Calu3 (cell line): Measurements from ENCODE around the gene PDZD2. TPM values are rescaled to one million over a fixed set of nuclear protein-coding genes. Genes with fewer than 3 reads are reported as not detected.

Experiments
- BruUV-seq: library from RNA; stranded (reverse); fragments of 400-500 nt; replicated peaks from 2 replicates; lab custom pipeline; 2021; lab: Mats Ljungman, UMichigan
- CTCF ChIA-PET: fragments of 300-600 bp; sonication (Branson Sonifier 250); formaldehyde crosslinking; loops from one replicate; lab custom pipeline; 2022; ENCODE audit warnings: antibody characterized with exemption; lab: Charles Lee
- DNase-seq: peaks from one replicate; pipeline ENCODE4 v3.0.0; 2022
- H3K27ac Mint-ChIP-seq: one replicate; pipeline ENCODE4 v1.8.0; 2022; ENCODE audit warnings: mixed read lengths; ENCODE audit not compliant: unreplicated experiment
- H3K27me3 Mint-ChIP-seq: one replicate; pipeline ENCODE4 v1.8.0; 2022; ENCODE audit warnings: mixed read lengths; ENCODE audit not compliant: unreplicated experiment
- H3K36me3 Mint-ChIP-seq: one replicate; pipeline ENCODE4 v1.8.0; 2022; ENCODE audit warnings: mild to moderate bottlenecking, moderate library complexity, mixed read lengths; ENCODE audit not compliant: insufficient read depth, unreplicated experiment
- H3K4me1 Mint-ChIP-seq: one replicate; pipeline ENCODE4 v1.8.0; 2022; ENCODE audit warnings: mild to moderate bottlenecking, low read depth, mixed read lengths; ENCODE audit not compliant: unreplicated experiment
- H3K4me3 Mint-ChIP-seq: one replicate; pipeline ENCODE4 v1.8.0; 2022; ENCODE audit warnings: mild to moderate bottlenecking, low read depth, moderate library complexity, mixed read lengths; ENCODE audit not compliant: unreplicated experiment
- H3K9me3 Mint-ChIP-seq: one replicate; pipeline ENCODE4 v1.8.0; 2022; ENCODE audit warnings: low read depth, mixed read lengths; ENCODE audit not compliant: unreplicated experiment
- intact Hi-C: fragments of 100-400 bp; cut with micrococcal nuclease; formaldehyde crosslinking; loops from one replicate; pipeline ENCODE4 v1.10.0; 2022; ENCODE audit not compliant: unreplicated experiment
- total RNA-seq: library from RNA; stranded (reverse); gene quantifications from 2 replicates; pipeline ENCODE4 v1.2.3, GENCODE V29; 2022
- TF ChIP-seq, protein P1 (sequence below): fragments of 200-600 bp; IDR thresholded peaks from one replicate; pipeline ENCODE4 v1.8.0; 2022; ENCODE audit warnings: antibody characterized with exemption; ENCODE audit not compliant: unreplicated experiment

Gene PDZD2
- total RNA-seq, 1 experiment from 2014 or later, result 0.97 TPM

DNA sequence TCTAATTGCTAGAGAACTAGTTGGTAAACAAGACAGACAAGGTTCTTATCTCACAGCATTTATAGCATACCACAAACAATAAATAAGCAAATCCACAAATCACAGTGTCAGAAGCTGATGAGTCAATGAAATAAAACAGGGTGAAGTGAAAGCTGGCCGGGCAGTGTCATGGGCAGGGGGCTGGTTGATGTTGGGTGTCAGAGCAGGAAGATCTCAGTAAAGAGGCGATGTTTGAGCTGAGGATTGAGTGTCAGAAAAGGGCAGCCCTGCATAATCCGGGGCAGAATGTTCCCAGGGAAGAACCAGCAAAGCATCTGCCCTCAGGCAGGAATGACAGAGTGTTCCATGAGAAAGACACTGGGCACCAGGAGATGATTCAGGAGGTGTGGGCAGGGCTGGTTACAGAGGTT, 351.8 kb downstream of the PDZD2 start:
- Mint-ChIP-seq H3K27me3 (peaks cover 43% of the 10 kb centered on the region), H3K4me1 (no peaks in the 10 kb centered on the region), H3K9me3 (peaks cover 3% of the 10 kb centered on the region), H3K36me3 (no peaks in the 10 kb centered on the region), H3K4me3 (no peak overlapping the region), H3K27ac (no peak overlapping the region)
- TF ChIP-seq, protein P1, sequence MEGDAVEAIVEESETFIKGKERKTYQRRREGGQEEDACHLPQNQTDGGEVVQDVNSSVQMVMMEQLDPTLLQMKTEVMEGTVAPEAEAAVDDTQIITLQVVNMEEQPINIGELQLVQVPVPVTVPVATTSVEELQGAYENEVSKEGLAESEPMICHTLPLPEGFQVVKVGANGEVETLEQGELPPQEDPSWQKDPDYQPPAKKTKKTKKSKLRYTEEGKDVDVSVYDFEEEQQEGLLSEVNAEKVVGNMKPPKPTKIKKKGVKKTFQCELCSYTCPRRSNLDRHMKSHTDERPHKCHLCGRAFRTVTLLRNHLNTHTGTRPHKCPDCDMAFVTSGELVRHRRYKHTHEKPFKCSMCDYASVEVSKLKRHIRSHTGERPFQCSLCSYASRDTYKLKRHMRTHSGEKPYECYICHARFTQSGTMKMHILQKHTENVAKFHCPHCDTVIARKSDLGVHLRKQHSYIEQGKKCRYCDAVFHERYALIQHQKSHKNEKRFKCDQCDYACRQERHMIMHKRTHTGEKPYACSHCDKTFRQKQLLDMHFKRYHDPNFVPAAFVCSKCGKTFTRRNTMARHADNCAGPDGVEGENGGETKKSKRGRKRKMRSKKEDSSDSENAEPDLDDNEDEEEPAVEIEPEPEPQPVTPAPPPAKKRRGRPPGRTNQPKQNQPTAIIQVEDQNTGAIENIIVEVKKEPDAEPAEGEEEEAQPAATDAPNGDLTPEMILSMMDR, result no peak
- CTCF ChIA-PET, result no interaction called here
- DNase-seq, result no peak
- intact Hi-C loops, result no loop called here
- BruUV-seq, result no TSS peak

DNA sequence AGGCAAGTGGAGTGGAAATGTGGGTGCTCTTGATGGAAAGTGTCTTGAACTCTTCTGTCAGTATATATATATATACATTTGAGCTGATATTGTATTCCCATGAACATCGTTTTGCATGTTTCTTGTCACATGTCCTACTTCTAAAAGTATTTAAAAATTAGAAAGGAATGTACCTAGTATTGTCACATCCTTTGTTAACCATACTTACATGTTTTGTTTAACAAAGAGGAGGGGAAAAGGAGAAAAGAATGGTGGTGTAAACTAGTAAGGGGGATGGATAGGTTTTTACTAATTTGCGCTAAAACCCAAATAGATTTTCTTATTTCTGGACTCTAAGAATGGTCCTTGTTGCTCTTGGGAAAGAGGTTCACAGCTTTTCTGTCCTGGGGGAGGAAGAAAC, 353.4 kb downstream of the PDZD2 start:
- Mint-ChIP-seq H3K27me3 (peaks cover 46% of the 10 kb centered on the region), H3K4me1 (no peaks in the 10 kb centered on the region), H3K9me3 (peaks cover 3% of the 10 kb centered on the region), H3K27ac (no peak overlapping the region), H3K36me3 (no peaks in the 10 kb centered on the region), H3K4me3 (no peak overlapping the region)
- BruUV-seq, result no TSS peak
- TF ChIP-seq, protein P1, result no peak
- no peak for DNase-seq
- intact Hi-C loops, result no loop called here
- CTCF ChIA-PET, result no interaction called here

DNA sequence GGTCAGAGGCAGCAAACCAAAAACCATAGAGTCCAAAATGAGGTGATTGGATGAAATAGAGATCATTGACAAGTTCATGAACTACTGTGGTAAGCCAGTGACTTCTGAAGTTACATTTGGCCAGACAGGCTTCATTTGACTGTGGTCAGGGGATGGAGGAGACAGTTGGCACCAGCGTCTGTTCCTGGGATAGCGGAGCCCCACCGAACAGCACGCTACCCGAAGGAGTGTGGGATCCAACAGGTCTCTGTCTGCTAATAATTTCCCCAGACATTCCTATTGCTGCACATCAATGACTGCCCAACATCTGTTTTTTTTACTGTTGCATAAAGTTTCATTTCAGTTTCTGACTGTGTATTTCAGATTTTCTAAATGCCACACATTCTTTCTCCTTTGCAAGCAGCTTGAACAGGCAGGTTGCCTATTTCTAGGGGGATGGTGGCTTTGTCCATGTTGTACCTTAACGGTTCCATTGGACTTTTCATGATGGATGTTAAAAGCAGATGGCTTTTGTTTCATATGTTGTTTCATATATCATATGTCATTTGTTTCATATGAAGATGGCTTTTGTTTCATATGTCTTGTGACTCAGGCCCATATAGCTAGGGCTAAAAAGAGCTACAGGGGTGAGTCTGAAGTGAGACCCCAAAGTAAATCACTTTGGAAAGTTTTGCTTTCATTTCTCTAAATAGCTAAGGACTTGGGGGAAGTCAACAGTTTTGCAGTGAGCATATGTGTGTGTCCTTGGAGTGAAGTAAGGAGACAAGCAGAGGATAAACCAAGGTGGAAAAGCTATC, 354.4 kb downstream of the PDZD2 start:
- intact Hi-C loops, result no loop called here

DNA sequence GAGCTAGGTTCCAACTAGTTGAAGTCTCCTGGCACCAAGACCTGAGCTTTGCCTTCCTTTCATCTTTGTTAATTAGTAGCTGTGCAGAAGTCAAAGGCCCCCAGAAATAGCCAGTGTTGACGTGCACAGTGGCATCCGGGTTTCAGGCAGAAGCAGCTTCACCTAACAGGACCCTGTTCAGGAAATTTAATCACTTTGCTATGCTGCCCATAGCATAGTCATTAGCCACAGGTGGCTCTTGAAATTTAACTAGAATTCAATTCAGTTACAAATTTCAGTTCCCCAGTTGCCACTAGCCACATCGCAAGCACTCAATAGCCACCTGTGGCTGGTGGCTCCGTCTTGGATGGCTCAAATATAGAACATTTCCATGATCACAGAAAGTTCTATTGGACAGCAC, 356.1 kb downstream of the PDZD2 start:
- CTCF ChIA-PET, result no interaction called here
- intact Hi-C loops, result no loop called here

More for the DNA sequence above, 354.4 kb downstream of the PDZD2 start:
- DNase-seq, result no peak
- no peaks in the 10 kb centered on the region for H3K36me3 Mint-ChIP-seq
- TF ChIP-seq, protein P1, result no peak
- no peaks in the 10 kb centered on the region for H3K9me3 Mint-ChIP-seq
- no peak overlapping the region for H3K27ac Mint-ChIP-seq
- CTCF ChIA-PET, result no interaction called here
- peaks cover 46% of the 10 kb centered on the region for H3K27me3 Mint-ChIP-seq
- BruUV-seq, result no TSS peak
- H3K4me1 Mint-ChIP-seq, result no peaks in the 10 kb centered on the region
- no peak overlapping the region for H3K4me3 Mint-ChIP-seq

More for the DNA sequence above, 356.1 kb downstream of the PDZD2 start:
- DNase-seq, result no peak
- H3K9me3 Mint-ChIP-seq, result no peaks in the 10 kb centered on the region
- BruUV-seq, result no TSS peak
- H3K4me1 Mint-ChIP-seq, result no peaks in the 10 kb centered on the region
- H3K4me3 Mint-ChIP-seq, result no peak overlapping the region
- H3K27me3 Mint-ChIP-seq, result peaks cover 49% of the 10 kb centered on the region
- TF ChIP-seq, protein P1, result no peak
- no peaks in the 10 kb centered on the region for H3K36me3 Mint-ChIP-seq
- no peak overlapping the region for H3K27ac Mint-ChIP-seq
